Esophagus squamous epithelium (tissue), 4 donors: ENCODE measurements around the gene DENND6B.

ENCODE experiments used
- CTCF ChIP-seq, 6 experiments: fragments of 450-650 bp in 4 of 6; fragments of 200-600 bp in 2 of 6; sonication (generic) in 2 of 6; IDR thresholded peaks; one replicate each; pipeline ENCODE4 v1.5.1; 2016 to 2019; ENCODE audit warnings: antibody characterized with exemption in 6 of 6, mild to moderate bottlenecking in 4 of 6, moderate library complexity in 4 of 6
- POLR2A ChIP-seq, 4 donors: fragments of 450-650 bp; IDR thresholded peaks; one replicate each; pipeline ENCODE4 v1.6.1; 2017; ENCODE audit warnings: antibody characterized with exemption in 4 of 4, mild to moderate bottlenecking in 4 of 4, moderate library complexity in 3 of 4

- no peak for TF ChIP-seq CTCF (IDR thresholded peaks at IDR 0.05)
- TF ChIP-seq POLR2A (IDR thresholded peaks at IDR 0.05), result no peak
These were observed 44.4 kb upstream of the DENND6B start for GRCh38 chr22:50371101-50371648.
